ENCODE results near the gene DVL1.

Gene DVL1

GRCh38 chr1:1340185-1340584 is 9.0 kb downstream of the DVL1 start:
- DNase-seq (ENCODE audit: low spot score) = no peak

- no peak for DNase-seq (ENCODE audit: low spot score)
Measured at GRCh38 chr1:1338278-1338677, 10.9 kb downstream of the DVL1 start.

GRCh38 chr1:1337793-1338147 is 11.4 kb downstream of the DVL1 start:
- peak; percentile 70 for DNase-seq (ENCODE audit: low spot score)

- no peak for DNase-seq (ENCODE audit: low spot score)
Measured at GRCh38 chr1:1336931-1337792, 12.1 kb downstream of the DVL1 start.

- no peak for DNase-seq (ENCODE audit: low spot score)
Measured at GRCh38 chr1:1336446-1336845, 12.8 kb downstream of the DVL1 start.

- DNase-seq (ENCODE audit: low spot score) = no peak
Measured at GRCh38 chr1:1335792-1336248, 13.4 kb downstream of the DVL1 start.

GRCh38 chr1:1335283-1335682 is 13.9 kb downstream of the DVL1 start:
- no peak for DNase-seq (ENCODE audit: low spot score)

- no peak for DNase-seq (ENCODE audit: low spot score)
Measured at GRCh38 chr1:1334835-1335234, 14.4 kb downstream of the DVL1 start.

- DNase-seq (ENCODE audit: low spot score) = no peak
Measured at GRCh38 chr1:1333551-1334241, 15.5 kb downstream of the DVL1 start.

GRCh38 chr1:1332774-1333480 is 16.3 kb downstream of the DVL1 start:
- no peak for DNase-seq (ENCODE audit: low spot score)

GRCh38 chr1:1332031-1332755 is 17.0 kb downstream of the DVL1 start:
- DNase-seq (ENCODE audit: low spot score) = no peak

GRCh38 chr1:1331068-1331965 is 17.9 kb downstream of the DVL1 start, which contains the start of gene TAS1R3:
TSS of gene TAS1R3 (plus strand) at chr1:1331280. CDS start at chr1:1331346, 66 bp downstream.
- no peak for DNase-seq (ENCODE audit: low spot score)

- DNase-seq (ENCODE audit: low spot score) = no peak
Measured at GRCh38 chr1:1330366-1331067, 18.7 kb downstream of the DVL1 start.

GRCh38 chr1:1329304-1330210 is 19.7 kb downstream of the DVL1 start:
- no peak for DNase-seq (ENCODE audit: low spot score)

- DNase-seq (ENCODE audit: low spot score) = no peak
Measured at GRCh38 chr1:1328254-1328653, 21.0 kb downstream of the DVL1 start.

GRCh38 chr1:1327291-1327690 is 21.9 kb downstream of the DVL1 start:
- DNase-seq (ENCODE audit: low spot score) = no peak

- DNase-seq (ENCODE audit: low spot score) = no peak
Measured at GRCh38 chr1:1326075-1326605, 23.1 kb downstream of the DVL1 start.

GRCh38 chr1:1325288-1326074 is 23.7 kb downstream of the DVL1 start:
- no peak for DNase-seq (ENCODE audit: low spot score)

All from HuH-7.5 (cell line).